SK-N-MC (cell line): ENCODE results near the gene DMBT1.

ENCODE experiments used
- DNase-seq: peaks from one replicate; pipeline ENCODE4 v3.0.0-alpha.2; 2011; ENCODE audit warnings: low read depth, low spot score
- H3K27ac ChIP-seq: fragments of 200-600 bp; sonication (generic); 2 replicates; pipeline ENCODE4 v1.5.1; 2016; ENCODE audit warnings: mixed run types
- H3K36me3 ChIP-seq: fragments of 200-600 bp; sonication (generic); 2 replicates; pipeline ENCODE4 v1.6.1; 2017; ENCODE audit warnings: antibody characterized with exemption, low read length, mixed read lengths; ENCODE audit not compliant: insufficient read depth
- H3K4me3 ChIP-seq: fragments of 200-600 bp; sonication (generic); 2 replicates; pipeline ENCODE4 v1.5.1; 2016
- H3K9ac ChIP-seq: fragments of 200-600 bp; sonication (generic); 2 replicates; pipeline ENCODE4 v1.8.0; 2017; ENCODE audit warnings: mixed run types, mixed read lengths; ENCODE audit not compliant: insufficient read length
- H3K9me3 ChIP-seq: fragments of 200-600 bp; sonication (generic); 2 replicates; pipeline ENCODE4 v1.6.1; 2017; ENCODE audit warnings: low read depth, mild to moderate bottlenecking, antibody characterized with exemption, low read length, moderate library complexity, mixed read lengths
- EZH2 ChIP-seq: fragments of 200-600 bp; sonication (generic); IDR thresholded peaks from one replicate; pipeline ENCODE4 v1.6.1; 2017; ENCODE audit warnings: antibody characterized with exemption
- FOXP2 ChIP-seq: optimal IDR thresholded peaks from 2 replicates; pipeline ENCODE3; 2011; ENCODE audit warnings: mild to moderate bottlenecking, moderate library complexity; ENCODE audit not compliant: insufficient read depth; ENCODE audit errors: extremely low read length, control extremely low read depth
- POLR2AphosphoS5 ChIP-seq: IDR thresholded peaks from 2 replicates; pipeline ENCODE4 v1.6.1; 2012; ENCODE audit warnings: mild to moderate bottlenecking, low read depth, low read length, borderline replicate concordance

Gene DMBT1

DNA sequence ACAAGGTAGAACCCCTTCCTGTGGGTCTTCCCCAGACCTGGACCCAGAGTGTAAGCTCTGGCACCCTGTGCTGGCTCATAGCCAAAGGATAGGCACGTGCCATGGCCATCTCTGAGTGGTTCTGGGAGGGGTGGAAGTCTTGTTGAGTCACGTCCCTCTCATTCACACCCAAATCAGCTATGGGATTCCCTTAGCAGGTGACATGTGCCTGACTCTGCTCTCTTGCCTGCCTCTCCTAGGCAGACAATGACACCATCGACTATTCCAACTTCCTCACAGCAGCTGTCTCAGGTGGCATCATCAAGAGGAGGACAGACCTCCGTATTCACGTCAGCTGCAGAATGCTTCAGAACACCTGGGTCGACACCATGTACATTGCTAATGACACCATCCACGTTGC, 79.2 kb downstream of the DMBT1 start:
- no peak overlapping the region for H3K4me3 ChIP-seq
- TF ChIP-seq EZH2 (no peak), FOXP2 (no peak), POLR2AphosphoS5 (no peak)
- no peak overlapping the region for H3K9ac ChIP-seq
- DNase-seq: no peak
- no peaks in the 10 kb centered on the region for H3K9me3 ChIP-seq
- no peak overlapping the region for H3K27ac ChIP-seq
- no peaks in the 10 kb centered on the region for H3K36me3 ChIP-seq

DNA sequence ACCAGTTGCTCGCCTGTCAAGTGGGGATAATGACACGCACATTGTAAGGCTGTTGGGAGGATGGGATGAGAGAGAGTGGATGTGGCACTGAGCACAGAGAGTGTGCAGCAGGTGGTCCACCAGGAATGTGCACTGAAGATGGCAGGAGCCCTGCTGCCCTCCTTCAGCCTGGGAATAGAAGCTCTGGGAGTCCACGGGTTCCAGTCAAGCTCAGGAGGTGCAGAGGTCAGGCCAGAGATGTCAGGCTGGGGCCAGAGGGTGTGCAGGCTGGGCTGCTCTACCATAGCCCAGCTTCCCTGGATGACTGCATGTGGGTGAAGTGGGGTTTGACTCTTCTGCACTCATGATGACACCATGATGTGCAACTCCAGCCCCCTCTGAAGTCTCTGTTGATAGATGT, 80.4 kb downstream of the DMBT1 start:
- DNase-seq: no peak
- no peak for TF ChIP-seq EZH2
- no peak for TF ChIP-seq FOXP2
- TF ChIP-seq POLR2AphosphoS5: no peak
- Histone ChIP-seq H3K4me3 (no peak overlapping the region), H3K9me3 (no peaks in the 10 kb centered on the region), H3K36me3 (no peaks in the 10 kb centered on the region), H3K27ac (no peak overlapping the region), H3K9ac (no peak overlapping the region)

DNA sequence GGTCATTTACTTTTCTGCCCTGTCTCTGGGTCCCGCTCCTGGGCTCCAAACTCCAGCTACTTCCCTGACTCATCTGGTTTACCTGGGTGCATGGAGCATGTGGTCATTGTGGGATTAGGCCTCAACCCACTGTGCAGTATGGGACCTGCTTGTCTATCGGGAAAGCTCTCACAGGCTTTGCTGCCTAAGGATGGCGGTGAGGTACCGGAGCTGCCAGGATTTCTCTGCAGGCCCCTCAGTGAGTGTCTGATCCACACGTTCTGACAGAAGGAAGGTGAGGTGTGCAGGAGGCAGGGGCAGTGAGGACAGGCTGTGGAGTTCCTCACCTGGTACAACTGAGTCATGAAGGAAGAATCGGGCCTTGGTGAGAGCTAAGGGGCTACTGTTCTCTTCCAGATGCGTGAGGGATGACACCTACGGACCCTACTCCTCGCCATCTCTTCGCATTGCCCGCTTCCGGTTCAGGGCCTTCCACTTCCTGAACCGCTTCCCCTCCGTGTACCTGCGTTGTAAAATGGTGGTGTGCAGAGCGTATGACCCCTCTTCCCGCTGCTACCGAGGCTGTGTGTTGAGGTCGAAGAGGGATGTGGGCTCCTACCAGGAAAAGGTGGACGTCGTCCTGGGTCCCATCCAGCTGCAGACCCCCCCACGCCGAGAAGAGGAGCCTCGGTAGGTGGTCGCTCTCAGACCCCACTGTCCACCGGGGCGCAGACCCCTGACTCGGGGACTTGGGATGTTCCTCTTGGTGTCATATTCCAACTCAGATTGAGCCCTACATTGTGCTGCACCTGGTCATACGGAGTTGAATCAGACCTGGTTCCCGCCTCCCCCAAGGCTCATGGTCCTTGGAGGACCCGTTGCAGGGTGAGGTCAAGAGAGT, 82.4 kb downstream of the DMBT1 start:
- TF ChIP-seq EZH2: no peak
- TF ChIP-seq FOXP2: no peak
- TF ChIP-seq POLR2AphosphoS5: no peak

DNA sequence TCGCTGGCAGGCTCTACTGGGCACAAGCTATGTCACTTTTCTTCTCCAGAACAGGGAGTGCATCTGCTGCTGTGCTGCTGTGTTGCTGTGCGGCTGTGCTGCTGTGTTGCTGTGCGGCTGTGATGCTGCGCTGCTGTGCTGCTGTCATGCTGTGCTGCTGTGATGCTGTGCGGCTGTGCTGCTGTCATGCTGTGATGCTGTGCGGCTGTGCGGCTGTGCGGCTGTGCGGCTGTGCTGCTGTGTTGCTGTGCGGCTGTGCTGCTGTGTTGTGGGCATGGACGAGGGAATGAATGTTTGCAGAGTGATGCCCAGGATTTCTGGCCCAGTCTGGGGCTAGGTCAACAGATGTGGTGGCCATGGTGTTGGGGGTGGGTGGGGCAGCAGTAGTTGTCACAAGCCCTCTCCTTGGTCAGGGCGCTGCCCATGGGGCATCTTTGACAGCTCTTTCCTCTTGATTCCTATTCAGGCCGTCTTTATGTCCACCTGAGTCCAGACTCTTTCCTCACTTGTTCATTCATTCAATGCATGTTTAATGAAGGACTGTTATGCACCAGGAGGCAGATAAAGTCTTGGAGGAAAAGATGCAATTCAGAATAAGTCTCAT, 83.5 kb downstream of the DMBT1 start:
- no peak overlapping the region for H3K9ac ChIP-seq
- no peak for TF ChIP-seq EZH2
- TF ChIP-seq POLR2AphosphoS5: no peak
- TF ChIP-seq FOXP2: no peak
- H3K9me3 ChIP-seq: no peaks in the 10 kb centered on the region
- DNase-seq: no peak
- no peak overlapping the region for H3K4me3 ChIP-seq
- H3K36me3 ChIP-seq: no peaks in the 10 kb centered on the region
- H3K27ac ChIP-seq: no peak overlapping the region

More for the DNA sequence above, 82.4 kb downstream of the DMBT1 start:
- Histone ChIP-seq H3K9me3 (no peaks in the 10 kb centered on the region), H3K36me3 (no peaks in the 10 kb centered on the region), H3K4me3 (no peak overlapping the region), H3K9ac (no peak overlapping the region), H3K27ac (no peak overlapping the region)
- DNase-seq: no peak

DNA sequence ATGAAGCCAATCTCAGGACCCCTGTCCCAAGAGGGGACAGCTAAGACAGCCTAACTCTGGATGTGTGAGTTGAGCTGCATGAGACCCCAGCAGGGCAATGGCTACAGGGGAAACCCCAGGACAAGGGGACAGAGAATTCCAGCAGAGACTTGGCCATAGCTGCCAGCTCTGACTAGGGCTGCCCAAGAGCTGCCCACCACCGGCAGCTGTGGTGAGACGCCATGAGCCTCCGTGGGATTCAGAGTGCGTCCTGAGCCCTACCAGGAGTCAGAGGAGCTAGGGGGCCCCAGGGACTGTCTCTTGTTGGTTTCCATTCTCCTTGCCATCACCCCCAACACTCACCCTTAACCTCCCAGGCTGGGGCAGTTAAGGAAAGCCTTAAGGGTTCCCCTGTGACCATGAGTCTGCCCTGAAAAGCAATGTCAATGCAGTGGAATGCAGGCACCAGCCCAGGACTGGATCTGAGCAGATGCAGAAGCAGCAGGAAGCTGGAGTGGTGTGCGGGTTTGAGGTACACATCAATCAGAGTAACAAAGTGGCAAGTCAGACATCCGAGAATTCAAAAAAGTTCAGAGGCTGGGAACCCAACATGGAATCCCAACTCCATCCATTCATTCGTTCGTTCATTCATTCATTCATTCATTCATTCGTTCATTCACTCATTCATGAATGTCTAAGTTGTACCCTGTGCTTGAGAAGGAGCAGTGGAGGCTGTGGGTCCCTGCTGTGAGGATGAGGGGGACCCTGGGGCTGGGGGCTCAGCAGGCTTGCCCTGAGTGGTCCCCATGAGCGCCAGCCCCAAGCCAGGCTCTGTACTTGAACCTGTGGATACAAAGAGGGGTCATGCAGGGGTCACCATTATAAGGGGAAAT, 86.2 kb downstream of the DMBT1 start:
- DNase-seq: no peak
- no peak for TF ChIP-seq FOXP2
- no peak for TF ChIP-seq EZH2
- TF ChIP-seq POLR2AphosphoS5: no peak
- Histone ChIP-seq H3K9me3 (no peaks in the 10 kb centered on the region), H3K9ac (no peak overlapping the region), H3K36me3 (no peaks in the 10 kb centered on the region), H3K4me3 (no peak overlapping the region), H3K27ac (no peak overlapping the region)

DNA sequence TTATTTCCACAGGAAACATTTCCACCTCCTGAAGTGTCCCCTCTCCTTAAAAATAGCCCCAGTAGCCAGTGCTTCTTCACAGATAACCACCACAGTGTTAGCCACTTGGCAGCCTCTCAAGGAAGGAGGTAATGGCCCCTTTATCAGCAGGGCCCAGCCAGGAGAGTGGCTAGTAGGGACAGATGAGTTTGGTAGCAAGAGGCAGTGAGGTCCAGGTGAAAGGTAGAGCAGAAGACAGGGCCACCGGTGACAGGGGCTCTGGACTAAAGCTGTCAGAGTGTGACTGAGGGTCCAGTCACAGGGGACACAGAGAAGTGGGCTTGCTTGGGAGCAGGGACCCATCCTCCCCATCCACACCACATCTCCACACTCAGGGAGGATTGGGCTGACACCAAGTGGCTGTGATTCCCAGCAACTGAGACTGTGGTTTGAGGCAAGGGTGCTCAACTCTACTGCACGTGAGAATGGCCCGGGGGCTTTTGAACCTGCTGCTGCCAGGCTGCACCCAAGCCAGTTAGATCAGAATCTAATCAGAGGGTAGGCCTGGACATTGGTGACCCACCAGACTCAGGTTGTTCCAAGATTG, 86.9 kb downstream of the DMBT1 start:
- H3K36me3 ChIP-seq: no peaks in the 10 kb centered on the region
- no peak overlapping the region for H3K4me3 ChIP-seq
- no peak overlapping the region for H3K27ac ChIP-seq
- DNase-seq: no peak
- no peak overlapping the region for H3K9ac ChIP-seq
- TF ChIP-seq POLR2AphosphoS5 (no peak), EZH2 (no peak), FOXP2 (no peak)
- no peaks in the 10 kb centered on the region for H3K9me3 ChIP-seq

DNA sequence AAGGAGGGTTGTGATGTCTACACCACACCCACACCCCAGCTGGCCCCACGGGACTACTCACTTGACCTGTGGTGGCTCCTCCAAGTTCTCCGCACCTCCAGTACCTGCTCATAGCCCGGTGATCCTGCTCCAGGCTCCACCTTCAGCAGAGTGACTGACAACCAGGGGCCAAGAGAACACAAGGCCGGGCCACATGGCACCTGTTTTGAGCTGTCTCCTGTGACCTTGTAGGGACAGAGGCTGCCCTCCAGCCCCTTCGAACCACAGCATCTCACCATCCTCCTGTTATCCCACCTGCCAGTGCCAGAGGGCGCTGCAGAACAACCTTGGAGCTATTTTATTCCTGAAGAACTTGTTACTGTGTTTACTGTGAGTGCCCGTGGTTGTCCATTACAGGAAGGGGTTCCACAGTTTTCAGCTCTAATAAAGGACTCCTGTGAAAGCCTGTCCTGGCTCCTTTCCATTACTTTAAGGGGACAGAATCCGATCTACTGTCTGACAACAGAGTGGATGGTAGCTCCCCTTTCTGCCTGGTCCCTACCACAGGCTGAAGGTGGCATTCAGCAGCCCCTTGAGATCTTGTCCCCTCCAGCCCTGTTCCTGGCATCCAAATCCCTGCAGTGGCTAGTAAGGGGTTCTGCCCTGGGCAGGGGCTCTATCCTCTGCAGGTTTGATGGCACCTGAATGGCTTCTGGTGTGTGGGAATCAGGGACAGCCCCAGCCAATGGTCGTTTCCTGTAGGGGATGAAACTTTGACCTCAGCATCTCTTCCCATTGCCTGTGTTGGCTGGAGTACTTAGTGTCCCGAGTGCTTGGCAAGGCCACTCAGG, 88.3 kb downstream of the DMBT1 start:
- DNase-seq: no peak
- no peaks in the 10 kb centered on the region for H3K9me3 ChIP-seq
- H3K9ac ChIP-seq: no peak overlapping the region
- no peak overlapping the region for H3K4me3 ChIP-seq
- no peak for TF ChIP-seq POLR2AphosphoS5
- no peak for TF ChIP-seq FOXP2
- no peak for TF ChIP-seq EZH2
- H3K36me3 ChIP-seq: no peaks in the 10 kb centered on the region
- H3K27ac ChIP-seq: no peak overlapping the region
